Gastrocnemius medialis (tissue), 4 donors: Measurements from ENCODE around the gene C19orf25.

Experiments used
- POLR2A ChIP-seq, 2 donors: fragments of 450-650 bp; IDR thresholded peaks; one replicate each; pipeline ENCODE4 v1.6.1; 2017; ENCODE audit warnings: antibody characterized with exemption in 2 of 2, mild to moderate bottlenecking in 2 of 2, moderate library complexity in 2 of 2
- TF ChIP-seq, protein P1 (sequence below), 5 experiments: fragments of 450-650 bp in 3 of 5; fragments of 200-600 bp in 2 of 5; sonication (generic) in 2 of 5; IDR thresholded peaks in 4 of 5; conservative IDR thresholded peaks in 1 of 5; 1 replicate in 4 of 5; 2 replicates in 1 of 5; pipeline ENCODE4 v1.5.1; 2016 to 2019; ENCODE audit warnings: antibody characterized with exemption in 5 of 5, mild to moderate bottlenecking in 3 of 5, moderate library complexity in 3 of 5

DNA sequence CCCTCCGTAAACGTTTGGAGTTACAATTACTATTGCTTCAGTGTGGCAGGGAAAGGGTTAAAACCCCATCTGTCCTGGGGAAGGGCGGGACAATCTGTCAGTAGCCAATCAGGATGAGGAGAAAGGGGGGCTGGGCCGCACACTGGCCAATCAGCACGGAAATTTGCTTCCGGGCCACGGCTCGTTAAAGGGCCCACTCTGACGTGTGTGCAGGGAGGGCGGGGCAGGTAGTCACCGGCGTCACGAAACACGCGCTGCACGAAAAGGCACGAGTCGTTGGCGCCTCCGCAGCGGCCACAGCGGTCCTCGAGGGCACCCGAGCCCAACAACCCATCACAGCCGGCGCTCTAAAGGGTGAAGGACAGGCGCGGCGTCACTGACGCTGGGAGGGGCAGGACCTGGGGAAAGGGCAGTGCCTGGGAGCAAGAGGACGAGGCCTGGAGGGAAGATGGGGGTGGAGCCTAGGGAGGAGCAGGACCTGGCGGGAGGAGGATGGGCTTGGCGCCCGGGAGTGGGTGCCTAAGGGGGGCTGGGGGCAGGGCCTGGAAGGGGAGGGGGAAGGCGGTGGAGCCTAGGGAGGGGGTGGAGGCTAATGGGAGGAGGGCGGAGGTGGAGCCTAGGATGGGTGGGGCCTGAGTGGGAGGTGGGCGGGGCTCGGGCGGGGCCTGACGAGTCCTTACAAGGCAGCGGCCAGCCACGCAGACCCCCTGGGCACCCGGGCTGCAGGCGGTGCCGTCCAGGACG lies 28.9 kb upstream of the C19orf25 start:
- TF ChIP-seq, protein P1, sequence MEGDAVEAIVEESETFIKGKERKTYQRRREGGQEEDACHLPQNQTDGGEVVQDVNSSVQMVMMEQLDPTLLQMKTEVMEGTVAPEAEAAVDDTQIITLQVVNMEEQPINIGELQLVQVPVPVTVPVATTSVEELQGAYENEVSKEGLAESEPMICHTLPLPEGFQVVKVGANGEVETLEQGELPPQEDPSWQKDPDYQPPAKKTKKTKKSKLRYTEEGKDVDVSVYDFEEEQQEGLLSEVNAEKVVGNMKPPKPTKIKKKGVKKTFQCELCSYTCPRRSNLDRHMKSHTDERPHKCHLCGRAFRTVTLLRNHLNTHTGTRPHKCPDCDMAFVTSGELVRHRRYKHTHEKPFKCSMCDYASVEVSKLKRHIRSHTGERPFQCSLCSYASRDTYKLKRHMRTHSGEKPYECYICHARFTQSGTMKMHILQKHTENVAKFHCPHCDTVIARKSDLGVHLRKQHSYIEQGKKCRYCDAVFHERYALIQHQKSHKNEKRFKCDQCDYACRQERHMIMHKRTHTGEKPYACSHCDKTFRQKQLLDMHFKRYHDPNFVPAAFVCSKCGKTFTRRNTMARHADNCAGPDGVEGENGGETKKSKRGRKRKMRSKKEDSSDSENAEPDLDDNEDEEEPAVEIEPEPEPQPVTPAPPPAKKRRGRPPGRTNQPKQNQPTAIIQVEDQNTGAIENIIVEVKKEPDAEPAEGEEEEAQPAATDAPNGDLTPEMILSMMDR (IDR thresholded peaks at IDR 0.05 in 4 of 5, conservative IDR thresholded peaks at IDR 0.05 in 1 of 5), result peak in 1 of 5 experiments; percentile 23
- TF ChIP-seq POLR2A (IDR thresholded peaks at IDR 0.05), result peak; percentile 45 to 47
